ENCODE results near the gene HHIPL1. TPM values are rescaled to one million over a fixed set of nuclear protein-coding genes. Genes with fewer than 3 reads are reported as not detected.

The HHIPL1 gene
- total RNA-seq, 3 donors from 2014 or later = 1.3 to 4.6 (median 2.3) TPM

GRCh38 chr14:99706107-99706900 is 61.4 kb downstream of the HHIPL1 start:
- peak in 1 of 2 donors; percentile 8 for DNase-seq (ENCODE audit: low spot score in 2 of 2)
- H3K27me3 ChIP-seq = peaks cover 0 to 3% of the 10 kb centered on the region in 2 donors
- no peaks in the 10 kb centered on the region for H3K4me1 ChIP-seq
- no peak overlapping the region for H3K27ac ChIP-seq
- peaks cover 7 to 10% of the 10 kb centered on the region in 2 donors for H3K9me3 ChIP-seq
- TF ChIP-seq POLR2AphosphoS5 (IDR thresholded peaks at IDR 0.05) = no peak
- no peak for TF ChIP-seq CTCF (IDR thresholded peaks at IDR 0.05)
- TF ChIP-seq POLR2A (IDR thresholded peaks at IDR 0.05) = no peak
- intact Hi-C loops (cut with DNase I; ENCODE audit: low total_unique reads) = no loop called here
- H3K36me3 ChIP-seq = no peaks in the 10 kb centered on the region
- no peak overlapping the region for H3K4me3 ChIP-seq

- no peak for TF ChIP-seq POLR2A (IDR thresholded peaks at IDR 0.05)
- no peak for TF ChIP-seq POLR2AphosphoS5 (IDR thresholded peaks at IDR 0.05)
- no peak for TF ChIP-seq CTCF (IDR thresholded peaks at IDR 0.05)
- Histone ChIP-seq H3K4me1 (no peaks in the 10 kb centered on the region), H3K9me3 (peaks cover 7 to 10% of the 10 kb centered on the region in 2 donors), H3K36me3 (no peaks in the 10 kb centered on the region), H3K27ac (no peak overlapping the region), H3K27me3 (peaks cover 0 to 3% of the 10 kb centered on the region in 2 donors), H3K4me3 (no peak overlapping the region)
- intact Hi-C loops (cut with DNase I; ENCODE audit: low total_unique reads) = no loop called here
- DNase-seq (ENCODE audit: low spot score in 2 of 2) = peak in 1 of 2 donors; percentile 8
These were observed 62.5 kb downstream of the HHIPL1 start for GRCh38 chr14:99707420-99707819.

- Histone ChIP-seq H3K36me3 (no peaks in the 10 kb centered on the region), H3K9me3 (peaks cover 7 to 9% of the 10 kb centered on the region in 2 donors), H3K27me3 (peaks cover 0 to 3% of the 10 kb centered on the region in 2 donors), H3K4me3 (no peak overlapping the region), H3K27ac (no peak overlapping the region), H3K4me1 (no peaks in the 10 kb centered on the region)
- TF ChIP-seq POLR2A (IDR thresholded peaks at IDR 0.05) (no peak), CTCF (IDR thresholded peaks at IDR 0.05) (no peak), POLR2AphosphoS5 (IDR thresholded peaks at IDR 0.05) (no peak)
- intact Hi-C loops (cut with DNase I; ENCODE audit: low total_unique reads) = no loop called here
- DNase-seq (ENCODE audit: low spot score in 2 of 2) = peak in 1 of 2 donors; percentile 5
These were observed 63.0 kb downstream of the HHIPL1 start for GRCh38 chr14:99707921-99708320.

GRCh38 chr14:99708449-99708848 is 63.5 kb downstream of the HHIPL1 start:
- H3K9me3 ChIP-seq = peaks cover 3 to 4% of the 10 kb centered on the region in 2 donors
- intact Hi-C loops (cut with DNase I; ENCODE audit: low total_unique reads) = no loop called here
- H3K4me1 ChIP-seq = no peaks in the 10 kb centered on the region
- peak in 1 of 2 donors; percentile 4 for DNase-seq (ENCODE audit: low spot score in 2 of 2)
- no peak overlapping the region for H3K4me3 ChIP-seq
- H3K36me3 ChIP-seq = no peaks in the 10 kb centered on the region
- H3K27ac ChIP-seq = no peak overlapping the region
- peaks cover 0 to 3% of the 10 kb centered on the region in 2 donors for H3K27me3 ChIP-seq
- TF ChIP-seq POLR2AphosphoS5 (IDR thresholded peaks at IDR 0.05) = no peak
- no peak for TF ChIP-seq POLR2A (IDR thresholded peaks at IDR 0.05)
- TF ChIP-seq CTCF (IDR thresholded peaks at IDR 0.05) = no peak

- Histone ChIP-seq H3K9me3 (no peaks in the 10 kb centered on the region), H3K27me3 (no peaks in the 10 kb centered on the region), H3K4me3 (no peak overlapping the region), H3K36me3 (no peaks in the 10 kb centered on the region), H3K4me1 (no peaks in the 10 kb centered on the region), H3K27ac (no peak overlapping the region)
- TF ChIP-seq POLR2A (IDR thresholded peaks at IDR 0.05) (no peak), CTCF (IDR thresholded peaks at IDR 0.05) (no peak), POLR2AphosphoS5 (IDR thresholded peaks at IDR 0.05) (no peak)
- intact Hi-C loops (cut with DNase I; ENCODE audit: low total_unique reads) = no loop called here
- DNase-seq (ENCODE audit: low spot score in 2 of 2) = no peak
These were observed 69.0 kb downstream of the HHIPL1 start for GRCh38 chr14:99713972-99714371.

All from breast epithelium (tissue), 4 donors.